Thyroid gland (tissue), 4 donors: ENCODE data around the gene ESYT1. TPM values are rescaled to one million over a fixed set of nuclear protein-coding genes. Genes with fewer than 3 reads are reported as not detected.

Experiments
- DNase-seq, 2 donors: peaks; one replicate each; pipeline ENCODE4 v3.0.0-alpha.2; 2019
- H3K27ac ChIP-seq, 3 donors: fragments of 200-600 bp; sonication (generic); 1 replicate in 2 of 3; 2 replicates in 1 of 3; pipeline ENCODE4 v1.5.1; 2016 to 2019; ENCODE audit warnings: mild to moderate bottlenecking in 1 of 3, moderate library complexity in 1 of 3
- H3K27me3 ChIP-seq: fragments of 200-600 bp; sonication (generic); one replicate; pipeline ENCODE4 v1.5.1; 2019
- H3K36me3 ChIP-seq, 2 donors: fragments of 200-600 bp; sonication (generic); one replicate each; pipeline ENCODE4 v1.5.1; 2016 to 2019
- H3K4me1 ChIP-seq, 2 donors: fragments of 200-600 bp; sonication (generic); one replicate each; pipeline ENCODE4 v1.5.1; 2017 to 2019
- H3K4me3 ChIP-seq, 3 donors: fragments of 200-600 bp; sonication (generic); replicated peaks in 1 of 3; 1 replicate in 2 of 3; 2 replicates in 1 of 3; pipeline ENCODE4 v1.5.1; 2016; ENCODE audit warnings: mild to moderate bottlenecking in 1 of 3
- H3K9me3 ChIP-seq: fragments of 200-600 bp; sonication (generic); one replicate; pipeline ENCODE4 v1.5.1; 2017
- CTCF ChIP-seq, 6 experiments: fragments of 200-600 bp in 3 of 6; fragments of 450-650 bp in 3 of 6; sonication (generic) in 3 of 6; IDR thresholded peaks; one replicate each; pipeline ENCODE4 v1.5.1; 2016 to 2019; ENCODE audit warnings: antibody characterized with exemption in 6 of 6, mild to moderate bottlenecking in 2 of 6, inconsistent platforms in 1 of 6, moderate library complexity in 1 of 6
- POLR2A ChIP-seq, 2 donors: fragments of 450-650 bp; IDR thresholded peaks; one replicate each; pipeline ENCODE4 v1.6.1; 2017; ENCODE audit warnings: antibody characterized with exemption in 2 of 2, mild to moderate bottlenecking in 2 of 2, moderate library complexity in 1 of 2
- WGBS, 2 donors: methylation state at CpG; one replicate each; pipeline ENCODE4 v1.1.5; 2017; 5-methylcytosine and 5-hydroxymethylcytosine counted together
- intact Hi-C: fragments of 100-400 bp; cut with DNase I; formaldehyde crosslinking; loops from one replicate; pipeline ENCODE4 v1.15.1; 2023
- total RNA-seq, 4 donors: library from RNA; depleted of rRNA; stranded (reverse); fragments of >200 nt; gene quantifications; one replicate each; pipeline ENCODE4 v1.2.3, GENCODE V29; 2016

ESYT1 gene
- total RNA-seq, 4 donors from 2014 or later, result 60.6 to 84.7 (median 68.7) TPM

- WGBS, 2 donors, result 0 to 1% methylated on average over 19 to 33 of the region's 59 CpGs
- Histone ChIP-seq H3K4me1 (peaks cover 3 to 12% of the 10 kb centered on the region in 2 donors), H3K27me3 (no peaks in the 10 kb centered on the region), H3K36me3 (no peaks in the 10 kb centered on the region), H3K27ac (peak within 1 kb of the TSS; percentile 83 to 91 (median 88)), H3K9me3 (no peaks in the 10 kb centered on the region), H3K4me3 (peak within 1 kb of the TSS; percentile 64 to 71 (median 68))
- peak in 2 of 6 experiments; percentile 15 to 24 for TF ChIP-seq CTCF (IDR thresholded peaks at IDR 0.05)
- TF ChIP-seq POLR2A (IDR thresholded peaks at IDR 0.05), result peak; percentile 27 to 44
- peak; percentile 84 to 86 for DNase-seq
- intact Hi-C loops, result no loop called here
These were observed 48.1 kb upstream of the ESYT1 start, which contains the start of gene ERBB3 for GRCh38 chr12:56079723-56080555. ERBB3 (plus strand) TSS chr12:56080165; CDS start chr12:56080301, 136 bp downstream.

DNA sequence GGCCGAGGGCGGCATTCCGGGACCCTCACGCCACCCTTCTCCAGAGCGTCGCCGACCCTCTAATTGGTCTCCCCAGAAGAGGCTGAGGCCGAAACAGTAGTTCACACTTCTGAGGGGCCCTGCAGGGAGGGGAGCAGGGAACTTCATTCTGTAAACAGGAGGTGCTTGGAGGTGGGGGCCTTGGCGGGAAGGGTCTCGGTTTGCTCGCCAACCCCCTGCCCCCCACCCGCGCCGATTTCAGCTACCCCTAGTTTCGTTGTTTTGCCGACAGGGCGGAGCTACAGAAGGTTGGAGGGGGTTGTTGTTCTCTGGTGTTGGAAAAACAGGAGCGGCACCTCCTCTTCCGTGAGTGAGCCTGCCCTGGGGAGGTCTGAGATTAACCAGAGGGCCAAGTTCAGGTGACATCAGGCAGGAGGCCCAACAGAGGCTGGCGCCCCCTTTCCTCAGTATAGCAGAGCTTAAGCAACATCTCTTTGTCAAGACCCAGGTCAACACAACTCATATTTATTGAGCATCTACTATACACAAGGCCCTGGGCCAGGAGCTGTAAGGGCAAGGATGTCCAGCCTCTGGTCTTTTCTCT, 47.4 kb upstream of the ESYT1 start:
- peak; percentile 39 to 46 for DNase-seq
- no peaks in the 10 kb centered on the region for H3K9me3 ChIP-seq
- H3K36me3 ChIP-seq, result no peaks in the 10 kb centered on the region
- TF ChIP-seq CTCF (IDR thresholded peaks at IDR 0.05) (no peak), POLR2A (IDR thresholded peaks at IDR 0.05) (no peak)
- intact Hi-C loops, result no loop called here
- peaks cover 3 to 12% of the 10 kb centered on the region in 2 donors for H3K4me1 ChIP-seq
- no peaks in the 10 kb centered on the region for H3K27me3 ChIP-seq
- peak overlapping the region; percentile 64 to 71 (median 68) for H3K4me3 ChIP-seq
- 10 to 23% methylated on average over 10 to 11 of the region's 20 CpGs for WGBS, 2 donors
- peak overlapping the region in 1 of 3 donors; percentile 91 for H3K27ac ChIP-seq

GRCh38 chr12:56081393-56082347, 46.4 kb upstream of the ESYT1 start:
- H3K27me3 ChIP-seq, result no peaks in the 10 kb centered on the region
- H3K4me3 ChIP-seq, result peak overlapping the region in 1 of 3 donors; percentile 68
- H3K4me1 ChIP-seq, result peaks cover 5 to 19% of the 10 kb centered on the region in 2 donors
- no peak for DNase-seq
- no peaks in the 10 kb centered on the region for H3K9me3 ChIP-seq
- H3K36me3 ChIP-seq, result no peaks in the 10 kb centered on the region
- intact Hi-C loops, result no loop called here
- TF ChIP-seq POLR2A (IDR thresholded peaks at IDR 0.05), result no peak
- 65 to 83% methylated on average over 5 to 6 of the region's 6 CpGs for WGBS, 2 donors
- H3K27ac ChIP-seq, result peak overlapping the region in 1 of 3 donors; percentile 91

GRCh38 chr12:56082382-56082781, 45.7 kb upstream of the ESYT1 start:
- intact Hi-C loops, result no loop called here
- H3K27ac ChIP-seq, result no peak overlapping the region
- no peak overlapping the region for H3K4me3 ChIP-seq
- no peak for DNase-seq
- no peaks in the 10 kb centered on the region for H3K27me3 ChIP-seq
- H3K4me1 ChIP-seq, result peaks cover 8 to 26% of the 10 kb centered on the region in 2 donors
- WGBS, 2 donors, result 95 to 97% methylated on average over 2 of the region's 2 CpGs
- no peaks in the 10 kb centered on the region for H3K9me3 ChIP-seq
- TF ChIP-seq CTCF (IDR thresholded peaks at IDR 0.05) (no peak), POLR2A (IDR thresholded peaks at IDR 0.05) (no peak)
- no peaks in the 10 kb centered on the region for H3K36me3 ChIP-seq

- Histone ChIP-seq H3K4me3 (no peak overlapping the region), H3K36me3 (no peaks in the 10 kb centered on the region), H3K27ac (no peak overlapping the region), H3K9me3 (no peaks in the 10 kb centered on the region), H3K27me3 (no peaks in the 10 kb centered on the region), H3K4me1 (peaks cover 8 to 30% of the 10 kb centered on the region in 2 donors)
- intact Hi-C loops, result no loop called here
- WGBS, 2 donors, result 70 to 76% methylated on average over 2 to 3 of the region's 3 CpGs
- no peak for DNase-seq
- TF ChIP-seq POLR2A (IDR thresholded peaks at IDR 0.05), result no peak
- TF ChIP-seq CTCF (IDR thresholded peaks at IDR 0.05), result no peak
These were observed 45.1 kb upstream of the ESYT1 start for GRCh38 chr12:56082967-56083366.
